ENCODE data around the gene ADCY3.
A peak's percentile ranks its signal among the peaks of the same experiment; 100 is the strongest.
"Not testable (repeated sequence)": the region's sequence is repeated elsewhere in the genome, so short reads cannot be mapped to it uniquely, and the experiment has no call there.

Gene ADCY3

DNA sequence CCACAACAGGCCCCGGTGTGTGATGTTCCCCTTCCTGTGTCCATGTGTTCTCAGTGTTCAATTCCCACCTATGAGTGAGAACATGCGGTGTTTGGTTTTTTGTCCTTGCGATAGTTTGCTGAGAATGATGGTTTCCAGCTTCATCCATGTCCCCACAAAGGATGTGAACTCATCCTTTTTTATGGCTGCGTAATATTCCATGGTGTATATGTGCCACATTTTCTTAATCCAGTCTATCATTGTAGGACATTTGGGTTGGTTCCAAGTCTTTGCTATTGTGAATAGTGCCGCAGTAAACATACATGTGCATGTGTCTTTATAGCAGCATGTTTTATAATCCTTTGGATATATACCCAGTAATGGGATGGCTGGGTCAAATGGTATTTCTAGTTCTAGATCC, 119.5 kb downstream of the ADCY3 start:
- DNase-seq: not testable (repeated sequence)

DNA sequence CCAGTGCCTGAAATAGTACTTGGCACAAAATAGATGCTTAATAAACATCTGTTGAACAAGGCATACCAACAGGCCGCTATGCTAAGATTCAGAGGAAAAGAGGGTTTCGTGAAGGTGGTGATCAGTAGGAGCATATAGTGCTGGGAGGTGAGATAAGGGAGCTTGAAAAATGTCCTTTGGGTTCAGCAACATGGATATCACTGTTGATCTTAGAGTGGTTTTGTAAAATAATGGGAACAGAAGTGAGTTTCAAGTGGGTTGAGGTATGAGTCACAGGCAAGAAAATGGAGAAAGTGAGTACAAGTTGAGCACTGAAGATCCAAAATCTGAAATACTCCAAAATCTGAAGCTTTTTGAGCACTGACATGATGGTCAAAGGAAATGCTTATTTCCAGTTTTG, 122.4 kb downstream of the ADCY3 start:
- DNase-seq: no peak

DNA sequence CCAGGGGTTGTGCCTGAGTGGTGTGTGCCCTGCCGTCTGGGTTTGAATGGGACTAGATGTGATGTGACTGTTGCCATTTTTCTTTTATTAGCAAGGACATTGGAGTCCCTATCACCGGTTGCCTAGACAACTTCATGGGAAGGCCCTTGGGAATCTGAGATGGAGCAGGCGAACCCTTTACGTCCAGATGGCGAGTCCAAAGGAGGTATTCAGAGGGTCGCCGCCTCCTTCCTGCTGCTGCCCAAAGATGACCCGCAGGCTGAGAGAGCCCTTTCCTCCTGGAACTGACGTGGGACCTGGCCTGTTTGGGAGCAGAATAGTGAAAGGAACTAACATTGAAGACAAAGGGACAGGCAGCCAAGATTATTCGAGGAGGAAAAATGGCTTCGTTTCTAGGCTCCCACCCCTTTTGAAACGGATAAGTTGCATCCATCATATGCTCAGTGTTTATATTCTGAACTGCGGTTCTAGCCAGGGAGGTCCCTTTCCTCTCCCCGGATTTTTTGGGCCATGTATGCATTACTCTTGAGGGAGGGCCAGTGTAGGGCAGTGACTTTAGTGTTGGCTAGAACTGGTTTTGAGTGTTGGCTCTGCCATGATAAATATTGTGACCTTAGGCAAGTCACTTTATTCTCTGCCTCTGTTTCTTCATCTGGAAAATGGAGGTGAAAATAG, 126.1 kb downstream of the ADCY3 start:
- peak; percentile 30 for DNase-seq

DNA sequence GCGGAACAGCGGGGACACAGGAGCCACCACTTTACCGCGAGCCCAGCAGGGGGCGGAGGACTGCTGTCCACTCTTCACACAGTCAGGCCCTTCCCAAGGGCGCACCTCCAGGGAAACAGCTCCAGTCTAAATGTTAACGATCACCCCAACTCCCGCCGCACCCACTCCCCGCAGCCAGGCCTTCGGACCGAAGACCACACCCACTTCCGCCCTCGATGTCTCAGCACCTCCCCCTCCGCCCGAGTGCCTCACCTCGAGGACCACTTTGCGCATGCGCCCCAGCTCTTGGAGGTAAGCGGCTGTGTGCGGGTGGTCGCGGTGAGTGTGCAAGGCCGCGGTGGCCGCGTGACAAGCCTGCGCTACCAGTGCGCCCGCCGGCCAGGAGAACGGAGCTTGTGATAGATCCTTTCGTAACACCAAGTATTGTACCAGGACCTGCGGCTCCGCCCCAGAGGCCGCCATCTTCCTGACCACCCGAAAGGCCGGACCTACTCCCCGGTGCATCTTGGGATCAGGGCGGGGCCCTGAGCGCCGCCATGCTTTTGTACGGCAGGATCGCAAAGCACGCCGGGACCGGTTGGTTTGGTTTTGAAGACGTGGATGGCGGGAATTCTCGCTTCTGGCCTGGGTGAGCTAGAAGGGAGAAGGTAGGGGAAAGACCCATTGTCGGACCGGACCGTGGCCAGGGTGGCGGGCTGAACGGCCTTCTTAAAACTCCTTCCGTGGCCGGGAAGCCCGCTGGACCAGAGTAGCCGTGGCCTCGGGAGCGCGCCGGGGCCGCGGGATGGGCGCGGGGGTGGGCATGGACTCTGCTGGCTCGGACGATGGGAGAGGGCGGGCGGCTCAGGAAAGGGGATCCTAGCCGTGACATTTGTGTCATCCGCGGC, 126.9 kb downstream of the ADCY3 start, which contains the start of the genes CENPO and PTRHD1:
CENPO (plus strand) TSS at position 552 of the 887 bp plus-strand sequence. CDS start 495 bp downstream, outside the sequence.
PTRHD1 (minus strand) TSS at position 518 of the 887 bp plus-strand sequence; CDS start at position 504, 14 bp downstream.
- DNase-seq: peak; percentile 93

DNA sequence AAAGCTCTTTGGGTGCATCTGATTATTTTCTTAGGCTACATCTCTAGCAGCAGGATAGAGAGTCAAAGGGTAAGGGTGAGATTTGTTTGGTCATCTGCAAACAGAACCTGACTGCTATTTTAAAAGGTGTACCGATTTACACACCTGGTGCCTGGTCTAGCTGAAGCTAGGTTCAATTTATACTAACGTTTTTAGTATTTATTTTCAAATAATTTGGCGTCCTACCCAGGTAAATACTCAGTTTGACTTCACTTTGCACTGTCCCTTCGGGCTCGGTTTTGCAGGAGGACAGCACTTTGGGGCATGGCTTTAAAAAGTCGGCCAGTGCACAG, 127.5 kb downstream of the ADCY3 start:
- no peak for DNase-seq

DNA sequence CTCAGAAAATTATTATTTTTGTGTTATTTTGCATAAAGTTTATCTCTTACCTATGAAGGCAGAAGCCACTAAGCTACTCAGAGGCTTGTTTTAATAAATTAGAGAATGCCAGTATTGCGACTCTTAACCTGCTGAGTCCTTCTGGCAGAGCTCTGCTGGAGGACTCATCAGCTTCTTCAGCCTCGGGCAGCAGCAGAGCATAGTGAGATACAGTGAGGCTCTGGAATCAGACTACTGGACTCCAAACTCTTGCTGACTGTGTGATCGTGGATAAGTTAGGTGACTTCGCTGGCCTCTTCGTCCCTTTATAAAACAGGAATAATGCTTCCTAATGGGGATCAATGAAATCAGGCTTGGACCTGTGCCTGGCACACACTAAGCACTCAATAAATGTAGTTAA, 128.6 kb downstream of the ADCY3 start:
- no peak for DNase-seq

DNA sequence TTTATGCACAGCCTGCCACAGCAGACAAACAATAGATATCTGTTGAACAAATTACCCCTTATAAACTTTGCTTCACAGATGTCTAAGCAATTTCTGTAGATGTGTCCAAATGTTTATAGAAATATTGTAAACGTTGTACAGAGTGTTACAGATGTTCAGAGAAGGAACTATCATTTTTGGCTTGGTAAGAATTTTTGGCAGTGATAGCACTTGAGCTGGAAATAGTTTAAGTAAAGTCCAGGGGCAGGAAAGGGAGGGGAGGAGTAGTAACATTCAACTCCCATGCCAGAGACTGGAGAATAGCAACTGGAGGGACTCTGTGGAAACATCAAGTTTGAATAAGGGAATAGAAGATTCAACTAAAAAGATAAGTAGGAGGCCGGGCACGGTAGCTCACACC, 131.2 kb downstream of the ADCY3 start:
- no peak for DNase-seq

DNA sequence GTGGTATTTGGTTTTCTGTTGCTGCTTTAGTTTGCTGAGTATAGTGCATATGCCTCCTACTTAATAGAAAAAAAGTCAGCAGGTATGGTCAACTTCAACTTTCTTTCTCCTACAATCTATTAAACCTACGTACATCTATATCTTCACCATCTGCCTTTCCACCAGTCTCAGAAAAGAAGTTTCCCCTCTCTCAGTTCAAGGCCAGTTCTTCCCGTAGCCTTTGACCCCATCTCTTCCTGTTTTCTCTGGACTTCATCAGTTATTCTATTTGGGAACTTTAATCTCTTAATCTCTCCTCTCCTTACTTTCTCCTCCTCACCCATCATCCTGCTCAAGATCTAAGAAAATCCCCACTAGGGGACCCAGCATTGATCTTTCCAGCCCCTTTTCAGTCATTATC, 132.5 kb downstream of the ADCY3 start:
- DNase-seq: no peak

DNA sequence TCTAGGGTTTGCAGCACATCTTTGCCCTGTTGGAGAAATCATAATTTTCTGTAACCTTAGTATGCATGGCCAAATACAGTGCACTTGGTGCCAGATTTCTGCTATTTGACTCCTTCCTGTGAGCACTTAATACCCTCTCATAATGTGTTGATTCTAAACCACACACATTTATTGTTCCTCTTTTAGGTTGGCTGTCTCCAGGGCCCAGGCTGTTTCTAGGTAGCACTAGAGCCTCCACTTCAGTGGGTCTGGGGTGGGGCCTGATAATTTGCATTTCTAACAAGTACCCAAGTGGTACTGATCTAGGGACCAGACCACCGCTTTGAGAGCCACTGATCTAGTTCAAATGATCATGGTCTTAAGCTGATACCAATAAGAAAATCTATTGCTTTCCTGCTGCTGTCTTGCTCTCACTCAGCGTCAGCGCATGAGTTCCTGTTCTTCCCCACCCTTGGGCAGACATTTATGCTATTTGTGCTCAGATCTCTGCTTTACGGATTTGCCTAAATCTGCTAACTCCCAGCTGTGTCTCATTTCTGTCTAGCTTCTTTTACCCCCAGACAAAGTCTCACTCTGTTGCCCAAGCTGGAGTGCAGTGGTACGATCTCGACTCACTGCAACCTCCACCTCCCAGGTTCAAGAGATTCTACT, 134.2 kb downstream of the ADCY3 start:
- no peak for DNase-seq

DNA sequence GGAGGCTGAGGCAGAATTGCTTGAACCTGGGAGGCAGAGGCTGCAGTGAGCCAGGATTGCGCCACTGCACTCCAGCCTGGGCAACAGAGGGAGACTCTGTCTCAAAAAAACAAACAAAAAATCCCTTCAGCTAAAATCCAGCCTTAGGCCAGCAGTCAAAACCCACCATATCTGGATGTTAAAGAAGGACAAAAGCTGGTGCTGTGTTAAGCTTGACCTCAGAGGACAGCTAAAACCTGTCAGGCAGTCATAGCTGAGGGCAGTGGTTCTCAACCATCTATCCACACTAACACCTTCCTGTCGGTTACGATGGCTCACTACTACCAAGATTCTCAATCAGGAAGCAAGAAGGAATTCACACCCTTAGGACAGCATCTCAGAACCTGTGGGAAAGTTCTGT, 136.4 kb downstream of the ADCY3 start:
- no peak for DNase-seq

DNA sequence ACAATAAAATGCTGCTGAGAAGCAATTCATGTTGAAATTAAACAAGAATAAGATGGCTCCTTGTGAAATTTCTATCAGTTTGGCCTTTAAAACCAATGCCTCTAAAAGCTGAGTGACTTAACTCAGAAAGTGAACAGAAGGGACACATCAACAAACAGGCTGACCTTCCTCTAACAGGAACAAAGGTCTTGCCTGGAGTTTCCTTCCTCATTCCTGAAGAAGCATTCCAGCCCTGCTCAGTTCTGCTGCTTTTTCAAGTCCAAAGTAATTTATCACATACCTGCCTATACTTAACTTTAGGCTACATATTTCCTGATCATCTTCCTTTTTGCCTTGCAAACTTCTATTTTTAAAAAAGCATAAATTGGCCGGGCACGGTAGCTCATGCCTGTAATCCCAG, 140.9 kb downstream of the ADCY3 start:
- no peak for DNase-seq

DNA sequence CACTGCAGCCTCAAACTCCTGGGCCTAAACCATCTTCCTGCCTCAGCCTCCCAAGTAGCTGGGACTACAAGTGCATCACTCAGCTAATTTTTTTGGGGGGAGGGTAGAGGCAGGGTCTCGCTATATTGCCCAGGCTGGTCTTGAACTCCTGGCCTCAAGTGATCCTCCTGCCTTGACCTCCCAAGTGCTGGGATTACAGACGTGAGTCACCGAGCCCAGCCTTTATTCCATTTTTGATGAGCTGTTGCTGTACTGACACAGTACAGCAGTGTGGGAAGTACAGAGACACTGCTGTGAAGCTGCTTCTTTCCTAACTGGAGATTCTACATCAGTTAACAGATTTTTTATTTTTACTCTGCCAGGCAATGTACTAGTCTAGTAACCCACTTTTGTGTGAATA, 145.7 kb downstream of the ADCY3 start:
- DNase-seq: no peak

DNA sequence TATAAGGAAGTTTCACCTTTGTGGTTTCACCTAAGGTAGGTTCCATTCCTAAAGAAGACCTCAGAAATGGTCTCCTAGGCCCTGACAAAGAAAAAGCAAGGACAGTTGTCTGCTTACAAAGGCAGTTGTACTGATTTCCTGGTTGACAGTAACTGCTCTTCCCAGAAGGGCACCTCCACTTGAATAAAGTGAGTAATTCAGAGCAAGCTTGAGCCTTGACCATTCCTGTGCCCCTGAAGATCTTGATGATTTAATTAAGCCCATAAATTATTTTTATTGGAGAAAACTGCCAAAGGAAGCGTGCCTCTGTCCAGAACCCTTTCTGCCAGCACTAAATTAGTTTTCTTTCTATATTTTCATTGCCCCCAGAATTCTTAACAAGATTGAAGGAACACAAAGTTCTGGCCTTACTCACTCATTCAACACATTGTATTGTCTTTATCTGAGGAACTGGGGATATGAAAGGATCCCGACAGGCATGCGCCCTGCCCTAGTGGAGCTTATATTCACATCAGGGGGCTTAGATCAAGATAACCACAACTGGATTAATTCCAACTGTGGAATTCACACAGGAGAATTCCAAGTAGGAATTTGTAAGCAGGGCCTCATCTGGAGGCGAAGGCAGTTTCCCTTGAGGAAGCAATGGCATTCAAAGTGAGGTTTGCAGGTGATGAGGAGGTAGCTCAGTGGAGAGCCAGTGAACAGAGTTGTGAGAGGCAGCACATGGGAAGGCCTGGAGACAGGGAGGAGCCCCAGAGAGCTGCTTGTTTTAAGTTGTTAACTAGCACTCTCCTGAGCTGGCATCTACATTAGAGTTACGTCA, 148.1 kb downstream of the ADCY3 start:
- no peak for DNase-seq

DNA sequence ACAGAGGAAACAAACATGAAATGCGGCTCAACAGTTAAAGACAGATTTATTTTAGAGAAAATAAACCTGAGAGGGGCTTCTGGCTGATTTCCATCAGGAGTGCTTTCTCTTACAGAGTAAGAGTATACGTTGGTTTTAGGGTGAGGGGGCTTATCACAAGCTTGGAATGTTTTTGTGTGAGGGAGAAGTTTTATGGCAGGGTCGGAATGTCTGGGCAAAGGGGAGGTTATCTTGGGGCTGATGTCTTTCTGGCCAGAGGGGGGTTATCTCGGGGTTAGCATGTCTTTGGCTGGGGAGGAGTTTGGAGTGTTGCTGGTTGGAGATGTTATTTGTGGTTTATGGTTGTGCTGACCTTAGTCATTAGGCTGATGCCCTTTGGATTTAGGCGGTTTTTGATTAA, 149.0 kb downstream of the ADCY3 start:
- DNase-seq: no peak
